ENCODE measurements around the gene ITPR1.

- no peak for TF ChIP-seq NFE2L2 (IDR thresholded peaks at IDR 0.05; ENCODE audit: low read depth, low read length)
- TF ChIP-seq CTCF (conservative IDR thresholded peaks at IDR 0.05; ENCODE audit: low read depth, low read length): no peak
- TF ChIP-seq POLR2A (IDR thresholded peaks at IDR 0.05; ENCODE audit: low read depth, low read length): peak; percentile 80; the same call in 1 of the 2 replicates
- no peak for TF ChIP-seq ELK1 (IDR thresholded peaks at IDR 0.05; ENCODE audit: borderline replicate concordance, low read depth, low read length)
- peak; percentile 71; the same call in 1 of the 2 replicates for TF ChIP-seq BHLHE40 (IDR thresholded peaks at IDR 0.05; ENCODE audit: low read depth, low read length)
- TF ChIP-seq RFX5 (IDR thresholded peaks at IDR 0.05; ENCODE audit: low read depth, low read length): no peak
- TF ChIP-seq FOS (IDR thresholded peaks at IDR 0.05; ENCODE audit: low read depth, low read length): peak; percentile 44; the same call in 1 of the 2 replicates
- no peak for TF ChIP-seq RCOR1 (IDR thresholded peaks at IDR 0.05; ENCODE audit: insufficient replicate concordance, low read length)
Measured at GRCh38 chr3:4466741-4467521, 26.2 kb upstream of the ITPR1 start, which contains the start of gene SUMF1.
